Nephron progenitor cell (in vitro differentiated cells): ENCODE measurements around the gene B3GNT8.

ENCODE experiments used
- DNase-seq: peaks from one replicate; pipeline ENCODE4 v3.0.0; 2021
- H3K27ac Mint-ChIP-seq: 2 replicates; pipeline ENCODE4 v1.8.0; 2021; ENCODE audit warnings: mild to moderate bottlenecking, moderate library complexity, mixed read lengths
- H3K27me3 Mint-ChIP-seq: 2 replicates; pipeline ENCODE4 v1.8.0; 2021; ENCODE audit warnings: mild to moderate bottlenecking, low read depth, mixed read lengths; ENCODE audit not compliant: poor library complexity
- H3K36me3 Mint-ChIP-seq: 2 replicates; pipeline ENCODE4 v1.8.0; 2021; ENCODE audit warnings: low read depth, mixed read lengths
- H3K4me1 Mint-ChIP-seq: 2 replicates; pipeline ENCODE4 v1.8.0; 2021; ENCODE audit warnings: mixed read lengths
- H3K4me3 Mint-ChIP-seq: 2 replicates; pipeline ENCODE4 v1.8.0; 2021; ENCODE audit warnings: mild to moderate bottlenecking, moderate library complexity, mixed read lengths
- H3K9me3 Mint-ChIP-seq: 2 replicates; pipeline ENCODE4 v1.8.0; 2021; ENCODE audit warnings: mild to moderate bottlenecking, moderate library complexity, mixed read lengths
- TF ChIP-seq, protein P1 (sequence below): fragments of 200-600 bp; sonication (generic); IDR thresholded peaks from 2 replicates; pipeline ENCODE4 v1.5.0; 2021; ENCODE audit warnings: antibody characterized with exemption

B3GNT8 gene

GRCh38 chr19:41456342-41456918 is 29.3 kb upstream of the B3GNT8 start:
- peaks cover 28% of the 10 kb centered on the region for H3K27me3 Mint-ChIP-seq
- no peaks in the 10 kb centered on the region for H3K36me3 Mint-ChIP-seq
- H3K27ac Mint-ChIP-seq: no peak overlapping the region

DNA sequence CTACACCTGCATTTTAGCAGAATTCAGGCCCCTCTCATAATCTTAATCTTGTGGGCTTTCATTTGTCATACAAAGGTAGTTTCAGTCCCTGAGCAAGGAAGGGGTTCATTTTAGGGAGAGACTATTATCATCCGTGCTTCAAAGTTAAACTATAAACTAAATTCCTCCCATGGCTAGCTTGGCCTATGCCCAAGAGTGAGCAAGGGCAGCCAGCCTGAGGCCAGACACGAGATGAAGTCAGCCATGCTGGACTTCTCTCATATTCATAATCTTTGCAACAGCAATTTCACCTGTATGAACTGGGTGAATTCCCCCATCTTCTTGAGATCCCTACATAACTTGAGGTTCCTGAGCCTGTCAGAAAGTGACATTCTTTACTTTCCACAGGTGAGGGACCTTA is 28.8 kb upstream of the B3GNT8 start:
- no peaks in the 10 kb centered on the region for H3K36me3 Mint-ChIP-seq
- H3K4me1 Mint-ChIP-seq: no peaks in the 10 kb centered on the region
- DNase-seq: no peak
- H3K27ac Mint-ChIP-seq: no peak overlapping the region
- H3K4me3 Mint-ChIP-seq: no peak overlapping the region
- peaks cover 31% of the 10 kb centered on the region for H3K27me3 Mint-ChIP-seq
- peaks cover 37% of the 10 kb centered on the region for H3K9me3 Mint-ChIP-seq
- TF ChIP-seq, protein P1, sequence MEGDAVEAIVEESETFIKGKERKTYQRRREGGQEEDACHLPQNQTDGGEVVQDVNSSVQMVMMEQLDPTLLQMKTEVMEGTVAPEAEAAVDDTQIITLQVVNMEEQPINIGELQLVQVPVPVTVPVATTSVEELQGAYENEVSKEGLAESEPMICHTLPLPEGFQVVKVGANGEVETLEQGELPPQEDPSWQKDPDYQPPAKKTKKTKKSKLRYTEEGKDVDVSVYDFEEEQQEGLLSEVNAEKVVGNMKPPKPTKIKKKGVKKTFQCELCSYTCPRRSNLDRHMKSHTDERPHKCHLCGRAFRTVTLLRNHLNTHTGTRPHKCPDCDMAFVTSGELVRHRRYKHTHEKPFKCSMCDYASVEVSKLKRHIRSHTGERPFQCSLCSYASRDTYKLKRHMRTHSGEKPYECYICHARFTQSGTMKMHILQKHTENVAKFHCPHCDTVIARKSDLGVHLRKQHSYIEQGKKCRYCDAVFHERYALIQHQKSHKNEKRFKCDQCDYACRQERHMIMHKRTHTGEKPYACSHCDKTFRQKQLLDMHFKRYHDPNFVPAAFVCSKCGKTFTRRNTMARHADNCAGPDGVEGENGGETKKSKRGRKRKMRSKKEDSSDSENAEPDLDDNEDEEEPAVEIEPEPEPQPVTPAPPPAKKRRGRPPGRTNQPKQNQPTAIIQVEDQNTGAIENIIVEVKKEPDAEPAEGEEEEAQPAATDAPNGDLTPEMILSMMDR: no peak

More at GRCh38 chr19:41456342-41456918, 29.3 kb upstream of the B3GNT8 start:
- TF ChIP-seq, protein P1: no peak
- Mint-ChIP-seq H3K9me3 (peaks cover 37% of the 10 kb centered on the region), H3K4me1 (no peaks in the 10 kb centered on the region), H3K4me3 (no peak overlapping the region)
- DNase-seq: no peak

- Mint-ChIP-seq H3K4me1 (peaks cover 5% of the 10 kb centered on the region), H3K27ac (no peak overlapping the region), H3K4me3 (no peak overlapping the region), H3K36me3 (no peaks in the 10 kb centered on the region), H3K27me3 (peaks cover 43% of the 10 kb centered on the region), H3K9me3 (peaks cover 27% of the 10 kb centered on the region)
- TF ChIP-seq, protein P1: no peak
- no peak for DNase-seq
Observed at GRCh38 chr19:41452584-41453275, 25.6 kb upstream of the B3GNT8 start.

DNA sequence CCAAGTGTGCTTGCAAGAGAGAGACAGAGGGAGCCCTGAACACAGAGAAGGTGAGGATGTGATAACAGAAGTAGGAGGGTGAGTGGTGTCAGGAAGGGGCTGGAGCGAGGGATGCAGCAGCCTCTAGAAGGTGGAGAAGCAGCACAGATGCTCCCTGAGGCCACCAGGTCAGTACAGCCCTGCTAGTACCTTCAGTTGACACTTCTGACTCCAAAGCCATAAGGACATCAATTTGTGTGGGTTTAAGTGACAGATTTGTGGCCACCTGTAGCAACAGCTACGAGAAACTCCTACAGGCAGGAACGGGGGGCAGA is 22.6 kb upstream of the B3GNT8 start:
- Mint-ChIP-seq H3K4me1 (peaks cover 5% of the 10 kb centered on the region), H3K9me3 (peaks cover 19% of the 10 kb centered on the region), H3K4me3 (no peak overlapping the region), H3K27me3 (peaks cover 65% of the 10 kb centered on the region), H3K36me3 (no peaks in the 10 kb centered on the region), H3K27ac (no peak overlapping the region)
- DNase-seq: no peak
- TF ChIP-seq, protein P1: no peak

- peaks cover 5% of the 10 kb centered on the region for H3K4me1 Mint-ChIP-seq
- peaks cover 16% of the 10 kb centered on the region for H3K9me3 Mint-ChIP-seq
- peak; percentile 87 for DNase-seq
- H3K27me3 Mint-ChIP-seq: peaks cover 65% of the 10 kb centered on the region
- TF ChIP-seq, protein P1: peak; percentile 98
- peak overlapping the region; percentile 50 for H3K4me3 Mint-ChIP-seq
- no peaks in the 10 kb centered on the region for H3K36me3 Mint-ChIP-seq
- no peak overlapping the region for H3K27ac Mint-ChIP-seq
Observed at GRCh38 chr19:41449079-41449864, 22.1 kb upstream of the B3GNT8 start.
